Measurements from ENCODE around the gene CUBN. TPM values are rescaled to one million over a fixed set of nuclear protein-coding genes. Genes with fewer than 3 reads are reported as not detected.

Gene CUBN
- total RNA-seq, 2 experiments from 2014 or later: 0.25 to 0.43 TPM

GRCh38 chr10:17004801-17005380 is 124.7 kb downstream of the CUBN start:
- H3K9me3 Mint-ChIP-seq (ENCODE audit: low read depth): peaks cover 2% of the 10 kb centered on the region
- intact Hi-C loops (cut with DNase I, micrococcal nuclease): no loop called here
- POLR2A ChIA-PET: interaction anchor here (0.5 to 0.6 kb wide), 2 partner anchors 20 to 113 kb away, joined by 3 to 4 read pairs; no protein-coding TSS in a partner anchor
- peaks cover 78% of the 10 kb centered on the region for H3K4me1 Mint-ChIP-seq
- no peaks in the 10 kb centered on the region for H3K36me3 Mint-ChIP-seq (ENCODE audit: low read depth)
- peaks cover 10% of the 10 kb centered on the region for H3K27me3 Mint-ChIP-seq
- H3K4me3 Mint-ChIP-seq: no peak overlapping the region
- ATAC-seq (no peak), DNase-seq (no peak)
- H3K27ac Mint-ChIP-seq: no peak overlapping the region
- CTCF ChIA-PET: interaction anchor here (0.7 to 3.5 kb wide), 4 partner anchors 17 to 216 kb away, joined by 3 to 15 read pairs (median 4); no protein-coding TSS in a partner anchor

- Mint-ChIP-seq H3K4me3 (no peak overlapping the region), H3K27me3 (peaks cover 12% of the 10 kb centered on the region), H3K9me3 (ENCODE audit: low read depth) (peaks cover 2% of the 10 kb centered on the region), H3K4me1 (peaks cover 80% of the 10 kb centered on the region), H3K27ac (no peak overlapping the region), H3K36me3 (ENCODE audit: low read depth) (no peaks in the 10 kb centered on the region)
- intact Hi-C loops (cut with DNase I, micrococcal nuclease): loop anchor here (1.0 to 2.0 kb wide), 4 partner anchors 37 to 227 kb away; no protein-coding TSS in a partner anchor
- ChIA-PET POLR2A (interaction anchor here (2.2 kb wide), 1 partner anchor 21 kb away, joined by 13 read pairs; no protein-coding TSS in a partner anchor), CTCF (interaction anchor here (1.0 to 3.5 kb wide), 3 partner anchors 19 to 23 kb away, joined by 4 to 15 read pairs (median 5); no protein-coding TSS in a partner anchor)
- ATAC-seq (no peak), DNase-seq (no peak)
These were observed 125.8 kb downstream of the CUBN start for GRCh38 chr10:17003651-17004286.

- ChIA-PET CTCF (interaction anchor here (0.7 to 1.8 kb wide), 4 partner anchors 18 to 24 kb away, joined by 3 to 6 read pairs (median 4); no protein-coding TSS in a partner anchor), POLR2A (interaction anchor here (0.7 to 2.2 kb wide), 5 partner anchors 18 to 111 kb away, joined by 3 to 13 read pairs (median 3); no protein-coding TSS in a partner anchor)
- peaks cover 12% of the 10 kb centered on the region for H3K27me3 Mint-ChIP-seq
- ATAC-seq (peak; percentile 88), DNase-seq (peak; percentile 74)
- intact Hi-C loops (cut with DNase I, micrococcal nuclease): loop anchor here (1.0 to 2.0 kb wide), 4 partner anchors 36 to 227 kb away; no protein-coding TSS in a partner anchor
- H3K27ac Mint-ChIP-seq: peak overlapping the region; percentile 91
- peaks cover 2% of the 10 kb centered on the region for H3K9me3 Mint-ChIP-seq (ENCODE audit: low read depth)
- H3K4me3 Mint-ChIP-seq: peak overlapping the region; percentile 4
- H3K4me1 Mint-ChIP-seq: peaks cover 74% of the 10 kb centered on the region
- no peaks in the 10 kb centered on the region for H3K36me3 Mint-ChIP-seq (ENCODE audit: low read depth)
These were observed 126.5 kb downstream of the CUBN start for GRCh38 chr10:17003151-17003550.

GRCh38 chr10:17001961-17002749 is 127.5 kb downstream of the CUBN start:
- Mint-ChIP-seq H3K27me3 (peaks cover 12% of the 10 kb centered on the region), H3K36me3 (ENCODE audit: low read depth) (no peaks in the 10 kb centered on the region), H3K4me3 (peak overlapping the region; percentile 24), H3K27ac (peak overlapping the region; percentile 91), H3K4me1 (peaks cover 64% of the 10 kb centered on the region), H3K9me3 (ENCODE audit: low read depth) (peaks cover 2% of the 10 kb centered on the region)
- CTCF ChIA-PET: interaction anchor here (0.7 to 1.8 kb wide), 4 partner anchors 19 to 25 kb away, joined by 3 to 6 read pairs (median 4); no protein-coding TSS in a partner anchor
- peak; percentile 62 for ATAC-seq
- POLR2A ChIA-PET: interaction anchor here (0.5 to 2.2 kb wide), 7 partner anchors 19 to 235 kb away, joined by 3 to 13 read pairs (median 3); no protein-coding TSS in a partner anchor
- peak; percentile 34 for DNase-seq
- intact Hi-C loops (cut with DNase I, micrococcal nuclease): loop anchor here (1.0 to 2.0 kb wide), 4 partner anchors 21 to 226 kb away; partner anchors contain the start of gene VIM (in 1 of the 2)

- no peak overlapping the region for H3K4me3 Mint-ChIP-seq
- POLR2A ChIA-PET: no interaction called here
- no peak overlapping the region for H3K27ac Mint-ChIP-seq
- H3K27me3 Mint-ChIP-seq: peaks cover 12% of the 10 kb centered on the region
- H3K9me3 Mint-ChIP-seq (ENCODE audit: low read depth): peaks cover 2% of the 10 kb centered on the region
- H3K4me1 Mint-ChIP-seq: peaks cover 61% of the 10 kb centered on the region
- ATAC-seq (no peak), DNase-seq (peak; percentile 32)
- intact Hi-C loops (cut with DNase I, micrococcal nuclease): no loop called here
- H3K36me3 Mint-ChIP-seq (ENCODE audit: low read depth): no peaks in the 10 kb centered on the region
- CTCF ChIA-PET: no interaction called here
These were observed 128.3 kb downstream of the CUBN start for GRCh38 chr10:17001297-17001744.

- Mint-ChIP-seq H3K27me3 (peaks cover 9% of the 10 kb centered on the region), H3K36me3 (ENCODE audit: low read depth) (no peaks in the 10 kb centered on the region), H3K27ac (no peak overlapping the region), H3K4me3 (no peak overlapping the region), H3K4me1 (peaks cover 58% of the 10 kb centered on the region), H3K9me3 (ENCODE audit: low read depth) (peaks cover 2% of the 10 kb centered on the region)
- ChIA-PET CTCF (no interaction called here), POLR2A (interaction anchor here (0.6 kb wide), 1 partner anchor 274 kb away, joined by 3 read pairs; no protein-coding TSS in a partner anchor)
- ATAC-seq (no peak), DNase-seq (no peak)
- intact Hi-C loops (cut with DNase I, micrococcal nuclease): no loop called here
These were observed 129.8 kb downstream of the CUBN start for GRCh38 chr10:16999665-17000451.

GRCh38 chr10:16996530-16996964 is 133.1 kb downstream of the CUBN start:
- no peak for ATAC-seq
- H3K27me3 Mint-ChIP-seq: peaks cover 2% of the 10 kb centered on the region
- no peak overlapping the region for H3K4me3 Mint-ChIP-seq
- peaks cover 27% of the 10 kb centered on the region for H3K4me1 Mint-ChIP-seq
- ChIA-PET POLR2A (no interaction called here), CTCF (interaction anchor here (1.5 kb wide), 1 partner anchor 9 kb away, joined by 7 read pairs; no protein-coding TSS in a partner anchor)
- H3K36me3 Mint-ChIP-seq (ENCODE audit: low read depth): no peaks in the 10 kb centered on the region
- peak overlapping the region; percentile 35 for H3K27ac Mint-ChIP-seq
- intact Hi-C loops (cut with DNase I, micrococcal nuclease): no loop called here
- no peak for DNase-seq
- H3K9me3 Mint-ChIP-seq (ENCODE audit: low read depth): peaks cover 2% of the 10 kb centered on the region

GRCh38 chr10:16995867-16996529 is 133.6 kb downstream of the CUBN start:
- no peak overlapping the region for H3K4me3 Mint-ChIP-seq
- H3K9me3 Mint-ChIP-seq (ENCODE audit: low read depth): peaks cover 1% of the 10 kb centered on the region
- peak overlapping the region; percentile 35 for H3K27ac Mint-ChIP-seq
- peaks cover 21% of the 10 kb centered on the region for H3K4me1 Mint-ChIP-seq
- peaks cover 2% of the 10 kb centered on the region for H3K27me3 Mint-ChIP-seq
- intact Hi-C loops (cut with DNase I, micrococcal nuclease): no loop called here
- CTCF ChIA-PET: interaction anchor here (0.9 to 1.5 kb wide), 2 partner anchors 9 to 25 kb away, joined by 3 to 7 read pairs; no protein-coding TSS in a partner anchor
- no peaks in the 10 kb centered on the region for H3K36me3 Mint-ChIP-seq (ENCODE audit: low read depth)
- no peak for DNase-seq
- POLR2A ChIA-PET: no interaction called here
- ATAC-seq: no peak

GRCh38 chr10:16993186-16993585 is 136.4 kb downstream of the CUBN start:
- no peak for ATAC-seq
- intact Hi-C loops (cut with DNase I, micrococcal nuclease): no loop called here
- Mint-ChIP-seq H3K9me3 (ENCODE audit: low read depth) (no peaks in the 10 kb centered on the region), H3K4me3 (no peak overlapping the region), H3K36me3 (ENCODE audit: low read depth) (no peaks in the 10 kb centered on the region), H3K27me3 (no peaks in the 10 kb centered on the region), H3K27ac (no peak overlapping the region), H3K4me1 (peaks cover 12% of the 10 kb centered on the region)
- ChIA-PET CTCF (interaction anchor here (0.8 kb wide), 1 partner anchor 31 kb away, joined by 3 read pairs; no protein-coding TSS in a partner anchor), POLR2A (no interaction called here)
- no peak for DNase-seq

GRCh38 chr10:16992611-16993119 is 136.9 kb downstream of the CUBN start:
- CTCF ChIA-PET: interaction anchor here (0.8 kb wide), 1 partner anchor 32 kb away, joined by 3 read pairs; no protein-coding TSS in a partner anchor

More at GRCh38 chr10:16992611-16993119, 136.9 kb downstream of the CUBN start:
- intact Hi-C loops (cut with DNase I, micrococcal nuclease): no loop called here
- no peaks in the 10 kb centered on the region for H3K27me3 Mint-ChIP-seq
- ATAC-seq (no peak), DNase-seq (no peak)
- H3K4me1 Mint-ChIP-seq: peaks cover 12% of the 10 kb centered on the region
- H3K36me3 Mint-ChIP-seq (ENCODE audit: low read depth): no peaks in the 10 kb centered on the region
- POLR2A ChIA-PET: no interaction called here
- no peak overlapping the region for H3K4me3 Mint-ChIP-seq
- no peaks in the 10 kb centered on the region for H3K9me3 Mint-ChIP-seq (ENCODE audit: low read depth)
- no peak overlapping the region for H3K27ac Mint-ChIP-seq
